Neuronal stem cell (in vitro differentiated cells): ENCODE data around the gene POLR3B.
A peak's percentile ranks its signal among the peaks of the same experiment; 100 is the strongest.

Experiments used
- DNase-seq: peaks from one replicate; pipeline ENCODE4 v3.0.0-alpha.2; 2013; ENCODE audit warnings: low spot score
- H2AFZ ChIP-seq: one replicate; pipeline ENCODE4 v1.6.1; 2013; ENCODE audit warnings: mild to moderate bottlenecking, low read length, inconsistent platforms
- H2AK5ac ChIP-seq: 2 replicates; pipeline ENCODE4 v1.6.1; 2013; ENCODE audit warnings: low read depth, mild to moderate bottlenecking, inconsistent platforms, low read length, moderate library complexity, mixed read lengths
- H2BK120ac ChIP-seq: 2 replicates; pipeline ENCODE4 v1.6.1; 2013; ENCODE audit warnings: low read depth, mild to moderate bottlenecking, inconsistent platforms, low read length, moderate library complexity, mixed read lengths
- H2BK12ac ChIP-seq: one replicate; pipeline ENCODE4 v1.6.1; 2013; ENCODE audit warnings: low read length, inconsistent platforms
- H2BK15ac ChIP-seq: 2 replicates; pipeline ENCODE4 v1.6.1; 2013; ENCODE audit warnings: mild to moderate bottlenecking, low read length, inconsistent platforms, mixed read lengths
- H2BK5ac ChIP-seq: one replicate; pipeline ENCODE4 v1.6.1; 2013; ENCODE audit warnings: inconsistent platforms, mild to moderate bottlenecking, low read length, moderate library complexity
- H3K14ac ChIP-seq: one replicate; pipeline ENCODE4 v1.6.1; 2013; ENCODE audit warnings: low read length, inconsistent platforms
- H3K18ac ChIP-seq: 2 replicates; pipeline ENCODE4 v1.6.1; 2013; ENCODE audit warnings: low read length, inconsistent platforms
- H3K23ac ChIP-seq: 2 replicates; pipeline ENCODE4 v1.6.1; 2013; ENCODE audit warnings: low read depth, mild to moderate bottlenecking, mixed read lengths, low read length, inconsistent platforms; ENCODE audit not compliant: poor library complexity
- H3K27ac ChIP-seq: replicated peaks from 3 replicates; pipeline ENCODE4 v1.5.1; 2013; ENCODE audit warnings: low read length, inconsistent platforms
- H3K27me3 ChIP-seq, 3 experiments: 2 replicates each; pipeline ENCODE4 v1.6.1; 2013; ENCODE audit warnings: low read length in 3 of 3, mild to moderate bottlenecking in 2 of 3, inconsistent platforms in 1 of 3, low read depth in 1 of 3, mixed read lengths in 1 of 3, moderate library complexity in 1 of 3; ENCODE audit not compliant: control insufficient read depth in 3 of 3, insufficient read depth in 3 of 3
- H3K36me3 ChIP-seq, 2 donors: replicated peaks in 1 of 2; 2 replicates each; pipeline ENCODE4 v1.6.1; 2013; ENCODE audit warnings: low read length in 2 of 2; ENCODE audit not compliant: control insufficient read depth in 2 of 2, insufficient read depth in 2 of 2
- H3K4ac ChIP-seq: 2 replicates; pipeline ENCODE4 v1.6.1; 2013; ENCODE audit warnings: inconsistent platforms, mild to moderate bottlenecking, low read length, moderate library complexity
- H3K4me1 ChIP-seq, 2 donors: 1 replicate in 1 of 2; 2 replicates in 1 of 2; pipeline ENCODE4 v1.6.1; 2013; ENCODE audit warnings: low read length in 2 of 2, low read depth in 1 of 2; ENCODE audit not compliant: control insufficient read depth in 2 of 2, insufficient read depth in 1 of 2
- H3K4me2 ChIP-seq: one replicate; pipeline ENCODE4 v1.6.1; 2013; ENCODE audit warnings: mild to moderate bottlenecking, low read length, inconsistent platforms; ENCODE audit not compliant: insufficient read depth, poor library complexity, severe bottlenecking
- H3K4me3 ChIP-seq, 2 donors: 2 replicates each; pipeline ENCODE4 v1.5.1; 2013; ENCODE audit warnings: low read length in 2 of 2, mild to moderate bottlenecking in 2 of 2, inconsistent platforms in 1 of 2, moderate library complexity in 1 of 2
- H3K79me1 ChIP-seq: one replicate; pipeline ENCODE4 v1.6.1; 2013; ENCODE audit warnings: low read depth, mild to moderate bottlenecking, inconsistent platforms, low read length, moderate library complexity
- H3K9ac ChIP-seq: one replicate; pipeline ENCODE4 v1.6.1; 2013; ENCODE audit warnings: mild to moderate bottlenecking, low read depth, low read length, inconsistent platforms; ENCODE audit not compliant: poor library complexity
- H3K9me3 ChIP-seq, 2 donors: replicated peaks in 1 of 2; 2 replicates each; pipeline versions ENCODE3 to v1.6.1; 2013; ENCODE audit warnings: low read length in 2 of 2, mild to moderate bottlenecking in 2 of 2, inconsistent platforms in 1 of 2, low read depth in 1 of 2, mixed read lengths in 1 of 2, moderate library complexity in 1 of 2; ENCODE audit not compliant: control insufficient read depth in 2 of 2, insufficient read depth in 1 of 2
- H4K8ac ChIP-seq: one replicate; pipeline ENCODE4 v1.6.1; 2013; ENCODE audit warnings: low read depth, mild to moderate bottlenecking, inconsistent platforms, low read length, moderate library complexity
- H4K91ac ChIP-seq: one replicate; pipeline ENCODE4 v1.6.1; 2013; ENCODE audit warnings: low read length, low read depth, mild to moderate bottlenecking, inconsistent platforms; ENCODE audit not compliant: poor library complexity
- WGBS, 2 donors: extraction: QIAGEN DNeasy Blood & Tissue Kit; methylation state at CpG; one replicate each; pipeline ENCODE4 v1.1.7; 2013; ENCODE audit warnings: missing lambda C conversion rate in 2 of 2, mixed read lengths in 1 of 2; ENCODE audit not compliant: insufficient read length in 2 of 2, insufficient replicate concordance in 1 of 2; ENCODE audit errors: extremely low coverage in 2 of 2; 5-methylcytosine and 5-hydroxymethylcytosine counted together

POLR3B gene

DNA sequence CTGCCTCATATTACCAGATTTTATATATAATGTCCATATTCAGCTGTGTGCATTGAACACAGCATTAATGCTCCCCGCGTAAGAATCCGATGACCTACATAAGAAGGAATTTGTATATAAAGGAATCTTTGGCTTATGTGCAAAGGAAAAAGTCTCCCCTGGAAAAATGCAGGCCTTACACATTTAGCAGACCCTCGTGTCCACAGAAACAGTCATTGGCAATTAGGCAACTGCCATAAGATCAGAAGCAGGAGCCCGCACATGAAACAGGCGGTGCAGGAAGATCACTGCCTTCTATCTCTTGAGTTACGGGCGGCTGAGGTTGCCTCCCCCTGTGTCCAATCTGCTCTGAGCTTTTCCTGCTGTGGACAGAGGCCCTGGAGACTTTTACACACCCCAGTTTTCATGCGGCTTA lies 162.1 kb downstream of the POLR3B start:
- no peak overlapping the region for H2AK5ac ChIP-seq
- no peak overlapping the region for H2BK12ac ChIP-seq
- H3K79me1 ChIP-seq, result peaks cover 2% of the 10 kb centered on the region
- no peaks in the 10 kb centered on the region for H3K36me3 ChIP-seq
- H3K9me3 ChIP-seq, result no peaks in the 10 kb centered on the region
- no CpG with 5 or more reads among the region's 9 CpGs for WGBS, 2 donors
- H3K27ac ChIP-seq, result no peak overlapping the region
- H4K91ac ChIP-seq, result no peak overlapping the region
- H3K18ac ChIP-seq, result peak overlapping the region; percentile 23
- H2BK120ac ChIP-seq, result no peak overlapping the region
- no peak overlapping the region for H3K23ac ChIP-seq
- no peaks in the 10 kb centered on the region for H3K27me3 ChIP-seq
- no peak overlapping the region for H4K8ac ChIP-seq
- H3K4me3 ChIP-seq, result no peak overlapping the region
- H3K4ac ChIP-seq, result no peak overlapping the region
- H3K9ac ChIP-seq, result no peak overlapping the region
- H3K4me1 ChIP-seq, result no peaks in the 10 kb centered on the region
- H2AFZ ChIP-seq, result no peak overlapping the region
- no peak overlapping the region for H3K14ac ChIP-seq
- no peak overlapping the region for H3K4me2 ChIP-seq
- no peak for DNase-seq
- H2BK15ac ChIP-seq, result no peak overlapping the region
- no peak overlapping the region for H2BK5ac ChIP-seq

DNA sequence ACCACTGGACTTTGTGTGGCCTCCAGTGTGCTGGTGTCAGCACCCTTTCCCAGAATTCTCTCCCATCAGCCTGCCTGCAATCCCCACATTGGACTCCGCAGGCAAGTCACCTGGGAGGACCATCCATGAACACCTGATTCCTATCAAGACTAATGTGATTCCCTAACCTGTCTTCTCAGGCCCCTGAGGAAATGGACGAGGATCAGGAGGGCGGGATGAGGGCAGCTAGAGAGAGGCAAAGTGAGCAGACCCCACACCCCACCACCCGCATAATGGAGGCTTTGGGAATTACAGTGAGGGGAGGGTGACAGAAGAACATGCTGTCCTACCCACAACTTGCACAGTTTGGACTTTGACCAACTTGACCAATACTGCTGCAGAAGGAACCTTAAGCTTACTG lies 164.4 kb downstream of the POLR3B start:
- H3K4me2 ChIP-seq, result no peak overlapping the region
- no peak overlapping the region for H2BK120ac ChIP-seq
- no peaks in the 10 kb centered on the region for H3K4me1 ChIP-seq
- H2BK15ac ChIP-seq, result no peak overlapping the region
- no peak overlapping the region for H2BK5ac ChIP-seq
- no peak overlapping the region for H3K4me3 ChIP-seq
- H3K27me3 ChIP-seq, result no peaks in the 10 kb centered on the region
- no peak overlapping the region for H2BK12ac ChIP-seq
- H3K36me3 ChIP-seq, result no peaks in the 10 kb centered on the region
- H4K91ac ChIP-seq, result no peak overlapping the region
- H3K9ac ChIP-seq, result no peak overlapping the region
- H3K14ac ChIP-seq, result no peak overlapping the region
- H3K18ac ChIP-seq, result no peak overlapping the region
- H3K79me1 ChIP-seq, result peaks cover 2% of the 10 kb centered on the region
- H4K8ac ChIP-seq, result no peak overlapping the region
- H3K23ac ChIP-seq, result no peak overlapping the region
- no peak overlapping the region for H3K4ac ChIP-seq
- WGBS, 2 donors, result no CpG with 5 or more reads among the region's 4 CpGs
- H2AK5ac ChIP-seq, result no peak overlapping the region
- no peak overlapping the region for H3K27ac ChIP-seq
- H2AFZ ChIP-seq, result no peak overlapping the region
- no peaks in the 10 kb centered on the region for H3K9me3 ChIP-seq
- no peak for DNase-seq

GRCh38 chr12:106522708-106523107 lies 165.2 kb downstream of the POLR3B start:
- no peak overlapping the region for H3K14ac ChIP-seq
- H3K79me1 ChIP-seq, result peaks cover 2% of the 10 kb centered on the region
- no peak overlapping the region for H2BK5ac ChIP-seq
- no peak overlapping the region for H3K4me3 ChIP-seq
- no peak overlapping the region for H3K4ac ChIP-seq
- no peaks in the 10 kb centered on the region for H3K27me3 ChIP-seq
- DNase-seq, result no peak
- no CpG with 5 or more reads among the region's 3 CpGs for WGBS, 2 donors
- H3K27ac ChIP-seq, result no peak overlapping the region
- H2BK120ac ChIP-seq, result no peak overlapping the region
- no peak overlapping the region for H3K9ac ChIP-seq
- no peak overlapping the region for H4K8ac ChIP-seq
- H3K36me3 ChIP-seq, result no peaks in the 10 kb centered on the region
- no peak overlapping the region for H2AK5ac ChIP-seq
- no peak overlapping the region for H3K4me2 ChIP-seq
- no peaks in the 10 kb centered on the region for H3K9me3 ChIP-seq
- H2BK15ac ChIP-seq, result no peak overlapping the region
- H3K4me1 ChIP-seq, result no peaks in the 10 kb centered on the region
- H2BK12ac ChIP-seq, result no peak overlapping the region
- H4K91ac ChIP-seq, result no peak overlapping the region
- H3K18ac ChIP-seq, result no peak overlapping the region
- H2AFZ ChIP-seq, result no peak overlapping the region
- no peak overlapping the region for H3K23ac ChIP-seq

DNA sequence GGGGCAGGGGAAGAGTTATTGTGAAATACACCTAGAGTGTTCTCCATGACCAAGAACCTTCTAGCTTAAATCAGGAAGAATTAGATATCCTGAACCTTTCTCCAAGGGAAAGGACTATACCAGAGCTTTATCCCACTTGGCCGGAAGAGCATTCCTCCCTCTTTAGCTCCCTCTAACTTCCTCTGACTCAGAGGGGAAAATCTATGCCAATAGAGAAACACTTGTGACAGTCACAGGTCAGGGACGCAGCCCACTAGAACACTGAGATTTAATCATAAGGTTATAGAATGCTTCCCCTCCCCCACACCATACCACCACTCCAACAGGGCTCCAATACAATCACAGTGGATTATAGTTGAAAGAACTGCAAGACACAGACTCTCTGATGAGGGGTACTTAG lies 169.8 kb downstream of the POLR3B start:
- Histone ChIP-seq H3K4ac (no peak overlapping the region), H2BK12ac (no peak overlapping the region), H4K91ac (no peak overlapping the region), H4K8ac (no peak overlapping the region), H3K18ac (no peak overlapping the region), H3K27ac (no peak overlapping the region), H2AK5ac (no peak overlapping the region), H3K23ac (no peak overlapping the region), H3K79me1 (no peaks in the 10 kb centered on the region), H3K9me3 (no peaks in the 10 kb centered on the region), H3K27me3 (no peaks in the 10 kb centered on the region), H3K4me2 (no peak overlapping the region), H2BK5ac (no peak overlapping the region), H3K36me3 (no peaks in the 10 kb centered on the region), H3K4me3 (no peak overlapping the region), H3K4me1 (no peaks in the 10 kb centered on the region), H2BK120ac (no peak overlapping the region), H3K14ac (no peak overlapping the region), H3K9ac (no peak overlapping the region), H2AFZ (peak overlapping the region; percentile 7), H2BK15ac (no peak overlapping the region)
- WGBS, 2 donors, result no CpG with 5 or more reads among the region's 2 CpGs
- no peak for DNase-seq
